ENCODE measurements around the gene ENTPD8. TPM values are rescaled to one million over a fixed set of nuclear protein-coding genes. Genes with fewer than 3 reads are reported as not detected.

Gene ENTPD8
- total and polyA plus RNA-seq, 4 experiments from 2014 or later = not detected

DNA sequence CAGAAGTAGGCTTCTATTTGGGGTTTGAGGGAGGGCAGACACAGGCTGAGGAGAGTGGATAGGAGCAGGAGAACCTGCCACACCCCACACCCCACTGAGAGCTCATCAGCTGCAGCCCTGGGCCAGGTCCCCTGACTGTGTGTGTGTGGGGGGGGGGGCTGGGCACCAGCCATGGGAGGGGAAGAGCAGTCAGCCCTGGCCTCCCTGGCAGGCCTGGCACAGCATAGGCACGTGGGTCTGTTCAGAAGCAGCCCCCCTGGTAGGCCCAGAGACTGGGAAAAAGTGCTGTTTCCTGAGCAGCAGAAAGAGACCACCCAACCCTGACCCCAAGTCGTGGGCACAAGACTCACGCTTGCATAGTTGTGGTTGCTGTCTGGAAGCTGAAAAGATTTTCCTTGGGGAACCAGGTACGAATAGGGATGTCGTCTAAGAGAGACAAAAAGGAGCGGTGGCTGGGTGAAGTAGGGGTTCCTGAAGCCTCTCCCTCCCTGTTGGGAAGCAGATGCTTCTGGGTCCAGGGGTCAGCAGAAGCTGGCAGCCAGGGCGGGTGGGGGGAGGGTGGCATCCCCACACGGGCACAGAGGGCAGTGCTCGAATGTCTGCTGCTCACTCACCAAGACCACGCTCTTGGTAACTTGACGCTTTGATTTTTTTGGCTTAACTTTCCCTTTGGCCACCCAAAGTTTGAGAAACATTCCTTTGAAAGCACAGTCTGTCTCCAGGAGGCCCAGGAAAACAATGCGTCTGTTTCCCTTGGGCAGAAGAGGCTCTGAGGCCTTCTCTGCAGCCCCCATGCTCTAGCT, 15.1 kb upstream of the ENTPD8 start:
- POLR2A ChIA-PET (ENCODE audit: partially characterized antibody) = interaction anchor here (1.0 to 1.3 kb wide), 2 partner anchors 10 to 34 kb away, joined by 3 read pairs; no protein-coding TSS in a partner anchor
- Mint-ChIP-seq H3K27me3 (no peaks in the 10 kb centered on the region), H3K36me3 (peaks cover 0 to 4% of the 10 kb centered on the region in 2 donors), H3K4me1 (peaks cover 9 to 52% (median 19%) of the 10 kb centered on the region in 4 donors), H3K27ac (peak overlapping the region in 3 of 7 donors; percentile 37 to 82 (median 77)), H3K4me3 (peak overlapping the region in 5 of 8 donors; percentile 25 to 68 (median 31)), H3K9me3 (no peaks in the 10 kb centered on the region)
- H3K36me3 ChIP-seq (ENCODE audit: insufficient read depth, low read length) = no peaks in the 10 kb centered on the region
- CTCF ChIA-PET (ENCODE audit: partially characterized antibody) = interaction anchor here (1.6 kb wide), 1 partner anchor 10 kb away, joined by 4 read pairs; no protein-coding TSS in a partner anchor
- H3K4me3 ChIP-seq (ENCODE audit: low read length in 2 of 2) = no peak overlapping the region
- intact Hi-C loops (cut with micrococcal nuclease) = loop anchor here (5.0 kb wide), 1 partner anchor 34 kb away; the partner anchor contains the start of genes EXD3 and NOXA1
- DNase-seq = no peak
- no peaks in the 10 kb centered on the region for H3K27me3 ChIP-seq (ENCODE audit: insufficient read depth, low read length)
- H3K4me1 ChIP-seq (ENCODE audit: insufficient read depth, low read length) = peaks cover 65% of the 10 kb centered on the region
- H3K9me3 ChIP-seq (ENCODE audit: control insufficient read depth in 1 of 2, low read length in 2 of 2) = no peaks in the 10 kb centered on the region
- no peak overlapping the region for H3K27ac ChIP-seq (ENCODE audit: low read depth, low read length)

DNA sequence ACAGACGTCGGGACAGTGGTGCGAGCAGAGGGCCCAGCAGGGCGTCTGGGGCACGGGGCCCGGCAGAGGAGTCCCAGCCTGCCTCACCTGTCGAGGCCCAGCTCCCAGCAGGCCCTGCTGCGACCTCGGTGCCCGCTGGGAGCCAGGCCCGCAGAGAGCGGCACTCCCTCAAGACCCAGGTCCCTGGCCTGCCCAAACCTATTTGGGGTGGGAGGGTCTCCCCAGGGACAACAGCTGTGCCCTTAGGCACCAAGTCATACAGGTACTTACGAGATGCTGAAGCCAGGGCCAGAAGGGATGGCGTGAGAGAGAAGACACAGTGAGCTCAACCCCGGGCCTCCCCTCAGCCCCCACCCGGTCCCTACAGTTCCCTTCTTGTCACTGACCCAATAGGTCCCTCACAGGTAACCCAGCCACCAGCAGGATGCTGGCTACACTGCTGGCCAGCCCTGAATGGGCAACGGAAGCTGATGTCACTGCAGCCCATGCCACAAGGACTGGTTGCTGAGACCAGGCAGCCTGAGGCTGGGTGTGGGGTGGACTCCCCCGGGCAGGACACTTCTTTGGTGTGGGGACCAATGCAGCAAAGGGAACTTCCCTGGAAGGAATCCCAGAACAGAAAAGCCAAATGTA, 14.3 kb upstream of the ENTPD8 start:
- CTCF ChIA-PET (ENCODE audit: partially characterized antibody) = no interaction called here
- POLR2A ChIA-PET (ENCODE audit: partially characterized antibody) = interaction anchor here (0.8 to 1.0 kb wide), 2 partner anchors 9 to 33 kb away, joined by 3 read pairs; partner anchors contain the start of genes EXD3 and NOXA1
- peak in 1 of 5 donors; percentile 38 for DNase-seq
- Mint-ChIP-seq H3K36me3 (peaks cover 0 to 4% of the 10 kb centered on the region in 2 donors), H3K4me1 (peaks cover 5 to 51% (median 22%) of the 10 kb centered on the region in 4 donors), H3K27me3 (no peaks in the 10 kb centered on the region), H3K27ac (peak overlapping the region in 2 of 7 donors; percentile 77 to 82), H3K9me3 (peaks cover 0 to 2% (median 0%) of the 10 kb centered on the region in 8 donors), H3K4me3 (peak overlapping the region in 6 of 8 donors; percentile 26 to 68 (median 38))
- no peaks in the 10 kb centered on the region for H3K36me3 ChIP-seq (ENCODE audit: insufficient read depth, low read length)
- H3K27ac ChIP-seq (ENCODE audit: low read depth, low read length) = no peak overlapping the region
- no peak overlapping the region for H3K4me3 ChIP-seq (ENCODE audit: low read length in 2 of 2)
- H3K4me1 ChIP-seq (ENCODE audit: insufficient read depth, low read length) = peaks cover 63% of the 10 kb centered on the region
- no peaks in the 10 kb centered on the region for H3K27me3 ChIP-seq (ENCODE audit: insufficient read depth, low read length)
- H3K9me3 ChIP-seq (ENCODE audit: control insufficient read depth in 1 of 2, low read length in 2 of 2) = no peaks in the 10 kb centered on the region
- intact Hi-C loops (cut with micrococcal nuclease) = loop anchor here (5.0 kb wide), 1 partner anchor 33 kb away; the partner anchor contains the start of genes EXD3 and NOXA1

DNA sequence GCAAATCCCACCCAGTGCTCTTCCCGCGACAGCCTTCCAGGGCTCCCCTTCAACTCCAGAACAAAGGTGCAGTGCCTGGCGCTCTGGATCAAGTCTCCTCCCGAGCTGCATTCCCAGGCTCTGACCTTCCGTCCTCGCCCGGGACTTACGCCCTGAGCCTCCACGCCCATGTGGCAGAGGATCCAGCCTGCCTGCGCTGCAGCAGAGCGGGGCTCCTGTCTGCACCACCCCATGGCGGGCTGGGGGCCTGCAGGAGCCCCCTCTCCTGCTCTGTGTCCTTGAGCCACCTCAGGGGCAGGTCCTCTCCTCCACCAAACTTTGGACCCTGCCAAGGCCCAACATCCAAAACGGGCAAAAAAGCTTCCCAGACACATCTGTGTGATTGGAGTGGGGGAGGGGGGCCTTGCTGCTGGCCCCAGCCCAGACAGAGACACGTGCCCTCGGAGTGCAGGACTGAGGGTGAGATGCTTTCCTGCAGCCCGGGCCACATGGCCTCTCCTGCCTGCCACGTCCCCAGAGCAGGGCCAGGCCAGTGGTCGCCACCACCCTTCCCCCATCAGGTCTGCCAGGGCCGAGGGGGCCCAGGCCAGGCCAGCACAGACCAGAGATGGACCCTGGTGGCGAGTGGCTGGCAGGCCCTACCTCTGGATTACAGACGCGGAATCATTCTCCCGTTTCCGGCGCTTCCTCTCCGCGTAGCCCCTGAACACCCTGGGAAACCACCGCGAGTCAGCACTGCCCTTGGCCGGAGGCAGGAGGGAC, 13.6 kb upstream of the ENTPD8 start:
- peak overlapping the region in 7 of 8 donors; percentile 17 to 59 (median 46) for H3K4me3 Mint-ChIP-seq
- POLR2A ChIA-PET (ENCODE audit: partially characterized antibody) = interaction anchor here (0.8 kb wide), 1 partner anchor 32 kb away, joined by 3 read pairs; the partner anchor contains the start of genes EXD3 and NOXA1
- H3K4me1 Mint-ChIP-seq = peaks cover 6 to 50% (median 22%) of the 10 kb centered on the region in 4 donors
- intact Hi-C loops (cut with micrococcal nuclease) = loop anchor here (5.0 kb wide), 1 partner anchor 32 kb away; the partner anchor contains the start of genes EXD3 and NOXA1
- Histone ChIP-seq H3K36me3 (ENCODE audit: insufficient read depth, low read length) (no peaks in the 10 kb centered on the region), H3K27me3 (ENCODE audit: insufficient read depth, low read length) (no peaks in the 10 kb centered on the region), H3K9me3 (ENCODE audit: control insufficient read depth in 1 of 2, low read length in 2 of 2) (no peaks in the 10 kb centered on the region), H3K27ac (ENCODE audit: low read depth, low read length) (no peak overlapping the region), H3K4me1 (ENCODE audit: insufficient read depth, low read length) (peaks cover 63% of the 10 kb centered on the region), H3K4me3 (ENCODE audit: low read length in 2 of 2) (peak overlapping the region in 1 of 2 donors; percentile 40)
- CTCF ChIA-PET (ENCODE audit: partially characterized antibody) = no interaction called here
- peak overlapping the region in 5 of 7 donors; percentile 12 to 77 (median 56) for H3K27ac Mint-ChIP-seq
- H3K36me3 Mint-ChIP-seq = peaks cover 0 to 4% of the 10 kb centered on the region in 2 donors
- H3K27me3 Mint-ChIP-seq = no peaks in the 10 kb centered on the region
- H3K9me3 Mint-ChIP-seq = peaks cover 0 to 4% (median 0%) of the 10 kb centered on the region in 8 donors
- DNase-seq = peak in 1 of 5 donors; percentile 40

DNA sequence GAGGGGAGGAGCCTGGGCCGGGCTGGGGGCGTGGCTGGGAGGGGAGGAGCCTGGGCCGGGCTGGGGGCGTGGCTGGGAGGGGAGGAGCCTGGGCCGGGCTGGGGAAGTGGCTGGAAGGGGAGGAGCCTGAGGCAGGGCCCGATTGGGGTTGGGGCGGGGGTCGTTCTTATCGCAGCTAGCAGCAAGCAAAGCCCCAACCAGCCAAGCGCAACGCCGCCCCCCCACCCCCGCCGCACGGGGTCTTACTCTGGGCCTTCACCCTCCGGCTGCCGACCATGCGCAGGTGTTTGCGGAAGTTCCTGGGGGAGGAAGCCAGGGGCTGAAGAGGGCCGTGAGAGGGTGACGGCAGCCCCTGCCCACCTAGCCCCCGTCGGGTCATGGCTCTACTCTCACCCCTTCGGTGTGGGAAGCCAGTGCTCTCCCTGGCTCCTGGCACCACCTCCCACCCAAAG, 13.0 kb upstream of the ENTPD8 start:
- CTCF ChIA-PET (ENCODE audit: partially characterized antibody) = interaction anchor here (0.9 kb wide), 1 partner anchor 9 kb away, joined by 3 read pairs; no protein-coding TSS in a partner anchor
- POLR2A ChIA-PET (ENCODE audit: partially characterized antibody) = interaction anchor here (1.1 to 1.4 kb wide), 2 partner anchors 31 to 213 kb away, joined by 3 to 4 read pairs; partner anchors contain the start of genes EXD3, NOXA1 and TUBB4B
- H3K4me3 ChIP-seq (ENCODE audit: low read length in 2 of 2) = peak overlapping the region in 1 of 2 donors; percentile 40
- Mint-ChIP-seq H3K9me3 (peaks cover 0 to 4% (median 0%) of the 10 kb centered on the region in 8 donors), H3K27me3 (no peaks in the 10 kb centered on the region), H3K4me1 (peaks cover 4 to 50% (median 19%) of the 10 kb centered on the region in 4 donors), H3K36me3 (peaks cover 0 to 4% of the 10 kb centered on the region in 2 donors), H3K4me3 (peak overlapping the region in 7 of 8 donors; percentile 17 to 59 (median 46)), H3K27ac (peak overlapping the region in 5 of 7 donors; percentile 12 to 57 (median 42))
- no peak overlapping the region for H3K27ac ChIP-seq (ENCODE audit: low read depth, low read length)
- H3K36me3 ChIP-seq (ENCODE audit: insufficient read depth, low read length) = no peaks in the 10 kb centered on the region
- no peaks in the 10 kb centered on the region for H3K9me3 ChIP-seq (ENCODE audit: control insufficient read depth in 1 of 2, low read length in 2 of 2)
- H3K27me3 ChIP-seq (ENCODE audit: insufficient read depth, low read length) = no peaks in the 10 kb centered on the region
- peaks cover 60% of the 10 kb centered on the region for H3K4me1 ChIP-seq (ENCODE audit: insufficient read depth, low read length)
- peak; percentile 31 to 62 (median 48) for DNase-seq
- intact Hi-C loops (cut with micrococcal nuclease) = no loop called here

DNA sequence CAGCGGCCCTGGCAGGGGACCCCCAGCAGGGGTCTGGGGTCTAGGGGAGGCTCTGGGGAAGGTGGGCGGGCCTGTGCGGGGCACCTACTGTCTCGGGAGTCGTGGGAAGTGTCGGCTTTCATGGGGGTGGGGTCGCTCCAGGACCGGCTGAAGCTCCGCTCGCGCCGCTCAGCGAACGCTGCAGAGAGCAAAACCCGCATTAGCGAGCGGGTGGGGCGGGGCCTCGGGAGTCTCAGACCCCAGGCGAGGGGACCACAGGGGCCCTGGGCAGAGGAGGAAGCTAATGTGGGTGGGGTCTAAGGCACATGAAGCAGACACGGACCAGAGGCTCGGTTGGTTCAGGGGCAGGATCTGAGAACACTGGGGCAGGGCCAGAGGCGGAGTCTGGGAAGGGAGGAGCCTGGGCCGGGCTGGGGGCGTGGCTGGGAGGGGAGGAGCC, 12.5 kb upstream of the ENTPD8 start:
- peak overlapping the region in 6 of 8 donors; percentile 24 to 76 (median 54) for H3K4me3 Mint-ChIP-seq
- DNase-seq = peak; percentile 52 to 74 (median 56)
- POLR2A ChIA-PET (ENCODE audit: partially characterized antibody) = interaction anchor here (1.1 to 1.4 kb wide), 2 partner anchors 31 to 213 kb away, joined by 3 to 4 read pairs; partner anchors contain the start of genes EXD3, NOXA1 and TUBB4B
- intact Hi-C loops (cut with micrococcal nuclease) = no loop called here
- Histone ChIP-seq H3K27ac (ENCODE audit: low read depth, low read length) (no peak overlapping the region), H3K9me3 (ENCODE audit: control insufficient read depth in 1 of 2, low read length in 2 of 2) (no peaks in the 10 kb centered on the region), H3K4me3 (ENCODE audit: low read length in 2 of 2) (no peak overlapping the region), H3K4me1 (ENCODE audit: insufficient read depth, low read length) (peaks cover 60% of the 10 kb centered on the region), H3K36me3 (ENCODE audit: insufficient read depth, low read length) (no peaks in the 10 kb centered on the region), H3K27me3 (ENCODE audit: insufficient read depth, low read length) (no peaks in the 10 kb centered on the region)
- peaks cover 0 to 4% (median 0%) of the 10 kb centered on the region in 8 donors for H3K9me3 Mint-ChIP-seq
- H3K36me3 Mint-ChIP-seq = peaks cover 0 to 4% of the 10 kb centered on the region in 2 donors
- H3K4me1 Mint-ChIP-seq = peaks cover 7 to 50% (median 21%) of the 10 kb centered on the region in 4 donors
- peak overlapping the region in 3 of 7 donors; percentile 25 to 78 (median 29) for H3K27ac Mint-ChIP-seq
- no peaks in the 10 kb centered on the region for H3K27me3 Mint-ChIP-seq
- CTCF ChIA-PET (ENCODE audit: partially characterized antibody) = interaction anchor here (0.9 kb wide), 1 partner anchor 9 kb away, joined by 3 read pairs; no protein-coding TSS in a partner anchor

Data from CD4-positive, alpha-beta memory T cell (primary cell).